Measurements from ENCODE around the gene ARSG.

ARSG gene

GRCh38 chr17:68431045-68431608 is 139.8 kb downstream of the ARSG start:
- no peak for DNase-seq (ENCODE audit: low spot score)

- peak; percentile 35 for DNase-seq (ENCODE audit: low spot score)
Measured at GRCh38 chr17:68431661-68432071, 140.4 kb downstream of the ARSG start.

- no peak for DNase-seq (ENCODE audit: low spot score)
Measured at GRCh38 chr17:68432086-68432864, 141.0 kb downstream of the ARSG start.

- no peak for DNase-seq (ENCODE audit: low spot score)
Measured at GRCh38 chr17:68433211-68433610, 141.9 kb downstream of the ARSG start.

GRCh38 chr17:68433911-68434508 is 142.7 kb downstream of the ARSG start:
- DNase-seq (ENCODE audit: low spot score) = no peak

GRCh38 chr17:68435361-68435760 is 144.1 kb downstream of the ARSG start:
- no peak for DNase-seq (ENCODE audit: low spot score)

GRCh38 chr17:68435876-68436842 is 144.9 kb downstream of the ARSG start:
- DNase-seq (ENCODE audit: low spot score) = peak; percentile 79

- DNase-seq (ENCODE audit: low spot score) = no peak
Measured at GRCh38 chr17:68437979-68438822, 146.9 kb downstream of the ARSG start.

- DNase-seq (ENCODE audit: low spot score) = no peak
Measured at GRCh38 chr17:68439656-68440290, 148.5 kb downstream of the ARSG start.

- DNase-seq (ENCODE audit: low spot score) = no peak
Measured at GRCh38 chr17:68440526-68440925, 149.2 kb downstream of the ARSG start.

GRCh38 chr17:68441070-68441770 is 149.9 kb downstream of the ARSG start:
- no peak for DNase-seq (ENCODE audit: low spot score)

- no peak for DNase-seq (ENCODE audit: low spot score)
Measured at GRCh38 chr17:68443972-68444464, 152.7 kb downstream of the ARSG start.

GRCh38 chr17:68445671-68446070 is 154.4 kb downstream of the ARSG start:
- DNase-seq (ENCODE audit: low spot score) = no peak

GRCh38 chr17:68446626-68447041 is 155.3 kb downstream of the ARSG start:
- no peak for DNase-seq (ENCODE audit: low spot score)

GRCh38 chr17:68449021-68449739 is 157.9 kb downstream of the ARSG start:
- peak; percentile 76 for DNase-seq (ENCODE audit: low spot score)

- no peak for DNase-seq (ENCODE audit: low spot score)
Measured at GRCh38 chr17:68450391-68450790, 159.1 kb downstream of the ARSG start.

GRCh38 chr17:68450801-68451200 is 159.5 kb downstream of the ARSG start:
- DNase-seq (ENCODE audit: low spot score) = no peak

- no peak for DNase-seq (ENCODE audit: low spot score)
Measured at GRCh38 chr17:68451670-68452354, 160.5 kb downstream of the ARSG start.

Measured in COLO829 (cell line).